Ishikawa (cell line): ENCODE measurements around the gene CRLF1.

Experiments used
- CEBPB ChIP-seq: IDR thresholded peaks from 2 replicates; pipeline ENCODE4 v1.6.1; 2012
- RAD21 ChIP-seq: IDR thresholded peaks from 2 replicates; pipeline ENCODE4 v1.6.1; 2012; ENCODE audit warnings: low read depth
- TCF12 ChIP-seq: IDR thresholded peaks from 2 replicates; pipeline ENCODE4 v1.6.1; 2012; ENCODE audit warnings: low read depth
- ZBTB7A ChIP-seq: IDR thresholded peaks from 2 replicates; pipeline ENCODE4 v1.6.1; 2012; ENCODE audit warnings: low read depth
- TF ChIP-seq, protein P1 (sequence below): IDR thresholded peaks from 2 replicates; pipeline ENCODE4 v1.6.1; 2012

DNA sequence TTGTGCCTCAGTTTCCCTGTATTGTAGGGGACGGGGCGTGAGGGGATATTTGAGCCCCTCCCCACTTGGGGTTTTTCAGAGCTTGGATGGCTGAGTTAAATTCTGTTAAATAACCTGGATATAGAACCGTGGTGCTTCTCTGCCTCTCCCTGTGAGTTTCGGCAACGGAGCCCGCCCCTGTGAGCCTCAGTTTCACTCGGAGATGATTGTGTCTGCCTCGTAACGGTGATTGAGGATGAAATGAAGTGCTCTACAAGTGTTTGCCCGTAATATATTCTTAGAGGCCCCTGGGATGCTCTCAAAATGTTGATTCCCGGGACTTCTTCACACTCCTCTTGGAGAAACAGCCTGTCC lies 48.4 kb downstream of the CRLF1 start:
- no peak for TF ChIP-seq RAD21
- TF ChIP-seq TCF12, result no peak
- TF ChIP-seq, protein P1, sequence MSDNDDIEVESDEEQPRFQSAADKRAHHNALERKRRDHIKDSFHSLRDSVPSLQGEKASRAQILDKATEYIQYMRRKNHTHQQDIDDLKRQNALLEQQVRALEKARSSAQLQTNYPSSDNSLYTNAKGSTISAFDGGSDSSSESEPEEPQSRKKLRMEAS, result no peak
- no peak for TF ChIP-seq ZBTB7A
- TF ChIP-seq CEBPB, result no peak
